Common myeloid progenitor, CD34-positive (primary cell): ENCODE data around the gene ST8SIA3.

Experiments
- CTCF ChIA-PET: fragments of 350-600 bp; sonication (Branson Sonifier 250); formaldehyde crosslinking; loops from one replicate; lab custom pipeline; 2021; ENCODE audit warnings: antibody characterized with exemption; lab: Charles Lee
- POLR2A ChIA-PET: fragments of 350-600 bp; sonication (Branson Sonifier 250); formaldehyde crosslinking; loops from one replicate; lab custom pipeline; 2021; ENCODE audit warnings: antibody characterized with exemption; lab: Charles Lee
- DNase-seq, 3 donors: peaks; one replicate each; pipeline versions ENCODE4 v3.0.0 to v3.0.0-alpha.2; 2013
- H3K27ac ChIP-seq, 2 experiments: 1 replicate in 1 of 2; 2 replicates in 1 of 2; pipeline ENCODE4 v1.7.0; 2013; ENCODE audit warnings: inconsistent platforms in 2 of 2, low read length in 2 of 2, mild to moderate bottlenecking in 2 of 2, low read depth in 1 of 2, moderate library complexity in 1 of 2; ENCODE audit not compliant: severe bottlenecking in 2 of 2, insufficient read depth in 1 of 2, poor library complexity in 1 of 2
- H3K27me3 ChIP-seq, 5 experiments: replicated peaks in 2 of 5; 1 replicate in 3 of 5; 2 replicates in 2 of 5; pipeline versions ENCODE4 v1.6.1 to v1.7.0; 2013; ENCODE audit warnings: low read length in 4 of 5, mild to moderate bottlenecking in 2 of 5, moderate library complexity in 2 of 5, inconsistent platforms in 1 of 5; ENCODE audit not compliant: insufficient read depth in 5 of 5, control insufficient read depth in 4 of 5
- H3K36me3 ChIP-seq, 4 experiments: 1 replicate in 2 of 4; 2 replicates in 2 of 4; pipeline versions ENCODE4 v1.6.1 to v1.7.0; 2013; ENCODE audit warnings: low read length in 3 of 4, control low read depth in 1 of 4, mild to moderate bottlenecking in 1 of 4; ENCODE audit not compliant: control insufficient read depth in 4 of 4, insufficient read depth in 4 of 4
- H3K4me1 ChIP-seq, 4 experiments: 1 replicate in 3 of 4; 2 replicates in 1 of 4; pipeline versions ENCODE4 v1.6.1 to v1.7.1; 2013; ENCODE audit warnings: low read length in 3 of 4, mild to moderate bottlenecking in 3 of 4, control low read depth in 1 of 4, inconsistent platforms in 1 of 4, moderate library complexity in 1 of 4; ENCODE audit not compliant: control insufficient read depth in 4 of 4, insufficient read depth in 4 of 4; ENCODE audit errors: control extremely low read depth in 1 of 4
- H3K4me3 ChIP-seq, 7 experiments: 1 replicate in 4 of 7; 2 replicates in 3 of 7; pipeline versions ENCODE4 v1.5.1 to v1.7.0; 2013; ENCODE audit warnings: mild to moderate bottlenecking in 7 of 7, low read length in 6 of 7, moderate library complexity in 6 of 7, inconsistent platforms in 2 of 7, low read depth in 2 of 7, control low read depth in 1 of 7; ENCODE audit not compliant: insufficient read depth in 4 of 7, control insufficient read depth in 1 of 7; ENCODE audit errors: extremely low read depth in 1 of 7
- H3K9me3 ChIP-seq, 5 experiments: 1 replicate in 4 of 5; 2 replicates in 1 of 5; pipeline versions ENCODE4 v1.6.1 to v1.7.1; 2013; ENCODE audit warnings: low read length in 4 of 5, mild to moderate bottlenecking in 2 of 5, inconsistent platforms in 1 of 5, low read depth in 1 of 5, moderate library complexity in 1 of 5; ENCODE audit not compliant: control insufficient read depth in 4 of 5, insufficient read depth in 2 of 5; ENCODE audit errors: control extremely low read depth in 1 of 5
- WGBS: methylation state at CpG from one replicate; pipeline ENCODE4 v1.1.5; 2013; ENCODE audit not compliant: insufficient coverage; 5-methylcytosine and 5-hydroxymethylcytosine counted together

Gene ST8SIA3

DNA sequence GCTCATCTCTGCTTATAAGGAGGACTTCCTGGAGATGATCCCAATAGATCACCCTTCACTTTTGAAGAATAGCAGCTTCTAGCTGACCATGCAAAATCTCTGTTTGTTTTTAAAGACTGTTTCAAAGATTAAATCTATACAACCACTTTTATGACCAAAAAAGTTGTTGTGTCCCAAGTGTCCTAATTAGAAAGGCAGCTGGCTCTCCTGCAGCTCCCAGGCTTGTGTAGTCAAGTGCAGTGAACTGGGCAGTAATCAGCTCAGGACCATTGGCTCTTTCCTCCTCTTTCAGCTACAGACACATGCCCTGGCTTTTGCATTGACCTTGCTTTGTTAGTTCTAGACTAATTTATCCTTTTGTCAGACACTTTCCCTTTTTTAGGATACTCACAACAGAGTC lies 10.4 kb downstream of the ST8SIA3 start:
- no peaks in the 10 kb centered on the region for H3K36me3 ChIP-seq
- POLR2A ChIA-PET: no interaction called here
- DNase-seq: no peak
- H3K9me3 ChIP-seq: no peaks in the 10 kb centered on the region
- CTCF ChIA-PET: interaction anchor here (1.1 kb wide), 1 partner anchor 53 kb away, joined by 3 read pairs; no protein-coding TSS in a partner anchor
- no peak overlapping the region for H3K4me3 ChIP-seq
- H3K27ac ChIP-seq: no peak overlapping the region
- peaks cover 0 to 12% (median 3%) of the 10 kb centered on the region in 5 experiments for H3K27me3 ChIP-seq
- no peaks in the 10 kb centered on the region for H3K4me1 ChIP-seq

DNA sequence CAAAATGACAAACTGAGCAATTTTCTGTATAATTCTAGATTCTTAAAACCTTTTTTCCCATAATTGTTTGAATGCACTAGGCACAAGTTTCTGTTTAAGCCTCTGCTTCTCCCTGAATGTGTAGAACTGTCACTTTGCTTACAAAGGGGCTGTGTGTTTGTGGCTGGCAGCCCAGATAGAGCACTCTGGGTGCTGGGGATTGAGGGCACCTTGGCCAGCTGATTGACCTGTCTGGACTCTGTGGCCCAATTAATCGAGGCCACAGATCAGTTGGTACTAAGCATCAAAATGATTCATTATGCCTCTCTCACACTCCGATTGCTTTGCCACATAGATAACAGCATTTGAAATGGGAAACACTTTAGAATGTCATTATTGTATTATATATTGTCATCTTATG lies 12.1 kb downstream of the ST8SIA3 start:
- H3K9me3 ChIP-seq: no peaks in the 10 kb centered on the region
- DNase-seq: no peak
- H3K4me3 ChIP-seq: no peak overlapping the region
- POLR2A ChIA-PET: no interaction called here
- WGBS: 100% methylated on average over 1 of the region's 2 CpGs
- H3K4me1 ChIP-seq: no peaks in the 10 kb centered on the region
- H3K27me3 ChIP-seq: peaks cover 0 to 12% (median 3%) of the 10 kb centered on the region in 5 experiments
- H3K27ac ChIP-seq: no peak overlapping the region
- CTCF ChIA-PET: no interaction called here
- no peaks in the 10 kb centered on the region for H3K36me3 ChIP-seq

DNA sequence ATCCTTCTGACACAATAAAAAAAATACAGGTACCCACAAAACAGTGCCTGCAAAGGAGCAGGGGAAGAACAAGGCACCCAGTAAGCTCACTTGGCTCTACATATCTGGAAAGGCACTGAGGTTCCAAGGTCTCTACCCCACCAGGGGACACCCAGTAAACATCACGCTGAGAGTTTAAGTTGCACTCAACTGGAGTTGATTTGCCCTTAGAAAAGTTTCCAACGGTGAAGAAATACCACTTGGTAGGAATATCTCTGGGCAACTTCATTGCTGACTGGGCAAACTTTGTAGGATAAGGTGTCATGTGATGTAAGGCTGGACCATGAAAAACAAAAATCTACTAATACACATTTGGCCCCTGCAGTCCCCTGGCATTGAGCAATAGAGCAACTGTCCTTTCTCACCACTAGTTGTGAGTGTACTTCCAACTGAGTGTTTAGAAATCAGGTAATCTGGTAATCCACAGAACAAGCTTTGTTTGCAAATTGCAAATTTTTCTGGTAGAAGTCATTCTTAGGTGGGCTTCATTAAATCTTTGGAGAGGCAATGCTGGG lies 14.2 kb downstream of the ST8SIA3 start:
- no peak overlapping the region for H3K4me3 ChIP-seq
- H3K4me1 ChIP-seq: no peaks in the 10 kb centered on the region
- ChIA-PET POLR2A (no interaction called here), CTCF (no interaction called here)
- no peak overlapping the region for H3K27ac ChIP-seq
- DNase-seq: no peak
- WGBS: 86% methylated on average over 1 of the region's 2 CpGs
- H3K36me3 ChIP-seq: no peaks in the 10 kb centered on the region
- H3K9me3 ChIP-seq: no peaks in the 10 kb centered on the region
- H3K27me3 ChIP-seq: peaks cover 0 to 5% (median 3%) of the 10 kb centered on the region in 5 experiments

- H3K36me3 ChIP-seq: no peaks in the 10 kb centered on the region
- ChIA-PET CTCF (no interaction called here), POLR2A (no interaction called here)
- H3K4me3 ChIP-seq: no peak overlapping the region
- 90% methylated on average over 7 of the region's 9 CpGs for WGBS
- no peaks in the 10 kb centered on the region for H3K9me3 ChIP-seq
- peaks cover 0 to 2% (median 0%) of the 10 kb centered on the region in 5 experiments for H3K27me3 ChIP-seq
- no peak overlapping the region for H3K27ac ChIP-seq
- no peaks in the 10 kb centered on the region for H3K4me1 ChIP-seq
- DNase-seq: no peak
Measured at GRCh38 chr18:57372444-57372843, 20.1 kb downstream of the ST8SIA3 start.

GRCh38 chr18:57373017-57373416 lies 20.7 kb downstream of the ST8SIA3 start:
- WGBS: 90% methylated on average over 4 of the region's 4 CpGs
- Histone ChIP-seq H3K4me3 (no peak overlapping the region), H3K36me3 (no peaks in the 10 kb centered on the region), H3K27me3 (peaks cover 0 to 2% (median 1%) of the 10 kb centered on the region in 5 experiments), H3K9me3 (no peaks in the 10 kb centered on the region), H3K27ac (no peak overlapping the region), H3K4me1 (no peaks in the 10 kb centered on the region)
- POLR2A ChIA-PET: no interaction called here
- CTCF ChIA-PET: no interaction called here
- DNase-seq: no peak

DNA sequence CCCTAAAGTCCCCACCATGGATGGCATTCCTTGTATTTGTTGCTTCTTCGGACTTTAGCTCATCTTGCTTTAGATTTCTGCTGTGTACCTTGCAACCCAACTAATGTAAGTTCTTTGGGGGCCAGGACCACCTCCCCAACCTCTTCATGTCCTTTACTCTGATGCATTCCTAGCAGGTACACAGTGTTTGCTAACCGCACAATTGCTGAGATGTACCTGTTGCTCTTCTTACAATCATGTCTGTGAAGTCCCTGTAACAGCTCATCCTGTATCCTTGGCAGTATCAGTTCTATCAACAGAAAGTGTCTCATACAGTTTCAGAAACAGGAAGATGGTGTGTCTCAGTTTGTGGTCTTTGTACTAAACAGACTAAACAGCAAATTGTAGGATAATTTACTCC lies 24.1 kb downstream of the ST8SIA3 start:
- DNase-seq: no peak
- H3K9me3 ChIP-seq: no peaks in the 10 kb centered on the region
- peaks cover 0 to 4% (median 0%) of the 10 kb centered on the region in 5 experiments for H3K27me3 ChIP-seq
- H3K4me3 ChIP-seq: no peak overlapping the region
- WGBS: 94% methylated on average over 2 of the region's 2 CpGs
- no peaks in the 10 kb centered on the region for H3K4me1 ChIP-seq
- POLR2A ChIA-PET: no interaction called here
- no peak overlapping the region for H3K27ac ChIP-seq
- CTCF ChIA-PET: no interaction called here
- no peaks in the 10 kb centered on the region for H3K36me3 ChIP-seq

GRCh38 chr18:57389271-57389670 lies 36.9 kb downstream of the ST8SIA3 start:
- DNase-seq: no peak
- Histone ChIP-seq H3K27ac (no peak overlapping the region), H3K4me3 (no peak overlapping the region), H3K36me3 (no peaks in the 10 kb centered on the region), H3K27me3 (peaks cover 0 to 4% (median 3%) of the 10 kb centered on the region in 5 experiments), H3K9me3 (no peaks in the 10 kb centered on the region), H3K4me1 (no peaks in the 10 kb centered on the region)
- ChIA-PET CTCF (no interaction called here), POLR2A (no interaction called here)
- 93% methylated on average over 2 of the region's 2 CpGs for WGBS
